Transverse colon (tissue), 4 donors: Measurements from ENCODE around the gene KCNH6.

Experiments
- POLR2A ChIP-seq: fragments of 450-650 bp; IDR thresholded peaks from one replicate; pipeline ENCODE4 v1.6.1; 2016; ENCODE audit warnings: antibody characterized with exemption, mild to moderate bottlenecking, moderate library complexity
- POLR2AphosphoS5 ChIP-seq, 3 donors: sonication (generic); formaldehyde crosslinking; IDR thresholded peaks; one replicate each; pipeline ENCODE4 v1.6.1; 2016; ENCODE audit warnings: antibody characterized with exemption in 3 of 3
- TF ChIP-seq, protein P1 (sequence below), 5 experiments: fragments of 200-600 bp in 3 of 5; fragments of 450-650 bp in 2 of 5; sonication (generic) in 3 of 5; IDR thresholded peaks; 1 replicate in 2 of 5; 2 replicates in 3 of 5; pipeline ENCODE4 v1.5.1; 2016 to 2017; ENCODE audit warnings: antibody characterized with exemption in 5 of 5, inconsistent platforms in 3 of 5, mild to moderate bottlenecking in 2 of 5, moderate library complexity in 1 of 5

DNA sequence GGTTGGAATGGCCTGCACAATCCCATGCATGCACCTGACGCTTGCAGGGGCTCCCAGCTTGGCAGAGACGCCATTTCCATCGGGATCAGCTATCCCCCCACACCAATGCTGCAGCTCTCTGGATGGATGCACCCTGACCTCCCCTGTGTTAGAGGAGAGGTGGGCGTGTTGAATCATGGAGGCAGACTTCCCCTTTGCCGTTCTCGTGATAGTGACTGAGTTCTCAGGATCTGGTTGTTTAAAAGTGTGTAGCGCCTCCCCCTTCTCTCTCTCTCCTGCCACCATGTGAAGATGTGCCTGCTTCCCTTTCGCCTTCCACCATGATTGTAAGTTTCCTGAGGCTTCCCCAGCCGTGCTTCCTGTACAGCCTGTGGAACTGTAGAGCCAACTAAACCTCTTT, 17.8 kb upstream of the KCNH6 start:
- TF ChIP-seq, protein P1, sequence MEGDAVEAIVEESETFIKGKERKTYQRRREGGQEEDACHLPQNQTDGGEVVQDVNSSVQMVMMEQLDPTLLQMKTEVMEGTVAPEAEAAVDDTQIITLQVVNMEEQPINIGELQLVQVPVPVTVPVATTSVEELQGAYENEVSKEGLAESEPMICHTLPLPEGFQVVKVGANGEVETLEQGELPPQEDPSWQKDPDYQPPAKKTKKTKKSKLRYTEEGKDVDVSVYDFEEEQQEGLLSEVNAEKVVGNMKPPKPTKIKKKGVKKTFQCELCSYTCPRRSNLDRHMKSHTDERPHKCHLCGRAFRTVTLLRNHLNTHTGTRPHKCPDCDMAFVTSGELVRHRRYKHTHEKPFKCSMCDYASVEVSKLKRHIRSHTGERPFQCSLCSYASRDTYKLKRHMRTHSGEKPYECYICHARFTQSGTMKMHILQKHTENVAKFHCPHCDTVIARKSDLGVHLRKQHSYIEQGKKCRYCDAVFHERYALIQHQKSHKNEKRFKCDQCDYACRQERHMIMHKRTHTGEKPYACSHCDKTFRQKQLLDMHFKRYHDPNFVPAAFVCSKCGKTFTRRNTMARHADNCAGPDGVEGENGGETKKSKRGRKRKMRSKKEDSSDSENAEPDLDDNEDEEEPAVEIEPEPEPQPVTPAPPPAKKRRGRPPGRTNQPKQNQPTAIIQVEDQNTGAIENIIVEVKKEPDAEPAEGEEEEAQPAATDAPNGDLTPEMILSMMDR (IDR thresholded peaks at IDR 0.05): no peak
- no peak for TF ChIP-seq POLR2AphosphoS5 (IDR thresholded peaks at IDR 0.05)
- TF ChIP-seq POLR2A: no peak
